ENCODE results near the gene ZYG11A.

- no peak for TF ChIP-seq CTCF (IDR thresholded peaks at IDR 0.05)
- TF ChIP-seq POLR2A (IDR thresholded peaks at IDR 0.05): no peak
These were observed 61.8 kb downstream of the ZYG11A start for GRCh38 chr1:52904208-52904926.

All from heart left ventricle (tissue), 13 donors.